GM19463 (cell line): ENCODE measurements around the gene KCNT1.

ENCODE experiments used
- ATAC-seq: cut with Tn5 transposase; IDR thresholded peaks from one replicate; pipeline ENCODE4 v1.9.1; 2021; ENCODE audit warnings: mild to moderate bottlenecking, moderate library complexity; ENCODE audit not compliant: unreplicated experiment

KCNT1 gene

GRCh38 chr9:135761150-135761844, 59.3 kb downstream of the KCNT1 start:
- no peak for ATAC-seq

DNA sequence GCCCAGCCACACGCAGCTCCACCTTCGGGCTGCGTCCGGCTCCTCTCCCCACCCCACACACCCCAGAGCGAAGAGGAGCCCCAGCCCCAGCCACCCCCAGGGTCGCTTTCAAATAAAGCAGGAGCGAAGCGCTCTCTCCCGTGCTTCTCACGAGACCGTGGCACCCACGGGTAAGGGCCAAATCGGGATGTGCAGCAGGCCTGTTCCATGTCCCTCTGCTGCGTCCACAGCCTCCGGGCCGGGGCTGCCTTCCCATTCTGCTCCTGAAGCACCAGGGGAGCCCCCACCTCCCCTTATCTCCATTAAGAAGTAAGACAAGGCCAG, 59.8 kb downstream of the KCNT1 start:
- ATAC-seq, result no peak

GRCh38 chr9:135762921-135763320, 60.9 kb downstream of the KCNT1 start:
- no peak for ATAC-seq

- no peak for ATAC-seq
Observed at GRCh38 chr9:135763716-135764446, 61.9 kb downstream of the KCNT1 start.

- no peak for ATAC-seq
Observed at GRCh38 chr9:135764731-135765130, 62.7 kb downstream of the KCNT1 start.

DNA sequence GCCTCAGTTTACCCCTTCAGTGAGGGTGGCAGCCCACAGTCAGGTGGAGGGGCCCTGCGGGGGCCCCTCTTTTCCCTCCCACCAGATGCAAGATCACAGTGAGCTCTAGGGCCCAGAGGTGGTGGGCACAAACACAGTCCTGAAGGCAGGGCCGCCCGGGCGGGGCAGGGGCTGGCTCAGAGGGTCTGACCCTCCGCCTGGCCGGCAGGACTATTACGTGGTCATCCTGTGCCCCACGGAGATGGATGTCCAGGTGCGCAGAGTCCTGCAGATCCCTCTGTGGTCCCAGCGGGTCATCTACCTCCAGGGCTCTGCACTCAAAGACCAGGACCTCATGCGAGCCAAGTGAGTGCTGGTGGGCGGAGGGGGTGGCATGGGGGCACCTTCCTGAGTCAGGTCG, 63.4 kb downstream of the KCNT1 start:
- no peak for ATAC-seq

- ATAC-seq, result no peak
Observed at GRCh38 chr9:135766251-135766650, 64.3 kb downstream of the KCNT1 start.

DNA sequence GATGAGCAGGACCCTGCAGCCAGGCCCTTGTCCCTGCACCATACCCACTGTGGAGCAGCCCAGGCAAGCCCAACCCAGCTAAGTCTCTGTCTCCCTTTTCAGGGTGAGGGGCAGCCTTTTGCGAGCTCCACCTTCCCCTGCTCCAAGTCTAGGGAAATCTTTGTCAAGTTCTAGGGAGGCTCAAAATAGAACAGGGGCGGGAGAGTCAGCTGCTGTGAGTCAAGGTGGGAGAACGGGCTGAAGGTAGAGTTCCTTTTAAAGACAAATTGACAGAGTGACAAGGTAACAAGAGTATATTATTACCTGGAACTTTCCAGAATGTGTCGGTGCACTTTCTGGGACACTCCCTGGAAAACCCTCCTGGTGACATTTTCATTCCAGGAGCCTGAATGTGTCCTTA, 64.7 kb downstream of the KCNT1 start:
- no peak for ATAC-seq

DNA sequence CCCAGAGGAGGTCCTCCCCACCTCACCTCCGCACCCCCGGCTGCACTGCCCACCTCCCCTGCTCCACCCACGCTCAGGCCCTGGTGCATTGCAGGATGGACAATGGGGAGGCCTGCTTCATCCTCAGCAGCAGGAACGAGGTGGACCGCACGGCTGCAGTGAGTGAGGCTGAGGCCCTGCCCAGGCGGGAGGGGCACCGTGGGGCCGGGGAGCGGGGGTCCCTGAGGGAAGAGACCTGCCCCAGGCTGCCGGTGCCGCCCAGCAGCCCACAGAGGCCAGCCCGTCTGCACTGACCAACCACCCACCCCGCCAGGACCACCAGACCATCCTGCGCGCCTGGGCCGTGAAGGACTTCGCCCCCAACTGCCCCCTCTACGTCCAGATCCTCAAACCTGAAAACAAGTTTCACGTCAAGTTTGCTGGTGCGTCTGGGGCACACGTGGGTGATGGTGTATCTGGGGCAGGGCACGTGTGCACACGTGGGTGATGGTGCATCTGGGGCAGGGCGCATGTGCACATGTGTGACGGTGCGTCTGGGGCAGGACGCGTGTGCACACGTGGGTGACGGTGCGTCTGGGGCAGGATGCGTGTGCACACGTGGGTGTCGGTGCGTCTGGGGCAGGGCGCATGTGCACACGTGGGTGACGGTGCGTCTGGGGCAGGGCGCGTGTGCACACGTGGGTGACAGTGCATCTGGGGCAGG, 66.7 kb downstream of the KCNT1 start:
- ATAC-seq, result no peak

- no peak for ATAC-seq
Observed at GRCh38 chr9:135769489-135770202, 67.7 kb downstream of the KCNT1 start.

GRCh38 chr9:135770203-135770535, 68.2 kb downstream of the KCNT1 start:
- ATAC-seq, result no peak

DNA sequence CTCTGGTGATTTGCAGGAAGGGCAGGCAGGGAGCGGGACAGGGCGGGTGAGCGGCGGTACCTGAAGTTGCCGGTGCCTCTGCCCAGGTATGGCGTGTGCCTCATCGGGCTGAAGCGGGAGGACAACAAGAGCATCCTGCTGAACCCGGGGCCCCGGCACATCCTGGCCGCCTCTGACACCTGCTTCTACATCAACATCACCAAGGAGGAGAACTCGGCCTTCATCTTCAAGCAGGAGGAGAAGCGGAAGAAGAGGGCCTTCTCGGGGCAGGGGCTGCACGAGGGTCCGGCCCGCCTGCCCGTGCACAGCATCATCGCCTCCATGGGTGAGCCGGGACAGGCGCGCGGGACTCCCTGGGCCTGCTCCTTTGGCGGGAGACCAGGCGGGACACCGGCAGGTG, 68.8 kb downstream of the KCNT1 start:
- no peak for ATAC-seq

DNA sequence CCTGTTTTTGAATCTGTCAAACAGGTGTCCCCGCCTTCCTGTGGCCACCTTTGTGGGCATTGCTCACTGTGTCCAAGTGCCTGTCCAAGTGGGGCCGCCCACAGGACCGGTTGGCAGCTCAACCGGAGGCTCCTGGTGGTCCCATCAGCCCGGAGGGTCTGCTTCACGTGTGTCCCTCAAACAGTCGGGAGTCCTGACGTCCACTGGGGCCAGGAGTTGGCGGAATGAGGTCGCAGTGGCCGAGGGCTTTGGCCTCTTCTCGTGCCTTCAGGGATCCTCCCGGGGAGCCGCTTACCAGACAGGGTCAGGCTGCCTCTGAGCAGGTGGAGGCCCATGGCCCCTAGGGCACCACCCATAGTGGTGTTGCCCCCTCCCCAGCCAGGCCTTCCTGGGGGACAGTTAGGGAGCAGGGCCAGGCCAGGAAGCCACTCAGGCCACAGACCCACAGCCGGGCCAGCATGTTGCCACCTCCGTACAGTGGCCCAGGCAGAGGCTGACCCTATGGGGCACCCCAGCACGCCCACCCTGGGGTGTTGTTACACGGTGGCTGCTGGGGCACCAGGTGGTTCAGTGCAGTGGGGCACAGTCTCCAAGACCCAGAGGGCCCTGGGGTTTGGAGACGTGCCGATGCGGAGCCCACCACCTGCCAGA, 69.5 kb downstream of the KCNT1 start:
- no peak for ATAC-seq

DNA sequence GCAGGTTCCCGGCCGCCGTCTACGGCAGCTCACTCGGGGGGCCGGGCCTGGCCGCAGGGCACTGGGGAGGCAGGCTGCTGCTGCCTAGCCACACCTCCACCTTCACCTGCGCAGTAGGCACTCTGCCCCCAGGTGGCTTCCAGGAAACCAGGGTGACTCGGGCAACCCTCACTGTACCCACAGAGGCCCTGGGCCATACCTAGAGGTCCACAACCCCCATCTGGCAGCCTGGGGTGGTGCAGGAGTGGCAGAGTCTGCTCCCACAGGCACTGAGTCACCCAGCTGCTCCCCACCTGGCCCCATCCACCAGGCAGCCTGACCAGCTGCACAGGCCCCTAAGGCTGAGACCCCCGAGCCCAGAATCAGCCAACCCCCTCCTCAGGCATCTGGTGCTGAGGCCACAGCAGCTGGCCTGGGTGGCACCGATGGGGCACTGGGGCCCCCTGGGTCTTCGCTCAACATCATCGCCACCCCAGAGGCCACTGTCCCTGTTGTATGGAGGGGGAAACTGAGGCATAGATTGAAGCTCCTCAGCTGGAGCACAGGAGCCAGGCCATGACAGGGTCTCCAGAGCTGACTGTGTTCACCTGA, 70.2 kb downstream of the KCNT1 start:
- ATAC-seq, result no peak

DNA sequence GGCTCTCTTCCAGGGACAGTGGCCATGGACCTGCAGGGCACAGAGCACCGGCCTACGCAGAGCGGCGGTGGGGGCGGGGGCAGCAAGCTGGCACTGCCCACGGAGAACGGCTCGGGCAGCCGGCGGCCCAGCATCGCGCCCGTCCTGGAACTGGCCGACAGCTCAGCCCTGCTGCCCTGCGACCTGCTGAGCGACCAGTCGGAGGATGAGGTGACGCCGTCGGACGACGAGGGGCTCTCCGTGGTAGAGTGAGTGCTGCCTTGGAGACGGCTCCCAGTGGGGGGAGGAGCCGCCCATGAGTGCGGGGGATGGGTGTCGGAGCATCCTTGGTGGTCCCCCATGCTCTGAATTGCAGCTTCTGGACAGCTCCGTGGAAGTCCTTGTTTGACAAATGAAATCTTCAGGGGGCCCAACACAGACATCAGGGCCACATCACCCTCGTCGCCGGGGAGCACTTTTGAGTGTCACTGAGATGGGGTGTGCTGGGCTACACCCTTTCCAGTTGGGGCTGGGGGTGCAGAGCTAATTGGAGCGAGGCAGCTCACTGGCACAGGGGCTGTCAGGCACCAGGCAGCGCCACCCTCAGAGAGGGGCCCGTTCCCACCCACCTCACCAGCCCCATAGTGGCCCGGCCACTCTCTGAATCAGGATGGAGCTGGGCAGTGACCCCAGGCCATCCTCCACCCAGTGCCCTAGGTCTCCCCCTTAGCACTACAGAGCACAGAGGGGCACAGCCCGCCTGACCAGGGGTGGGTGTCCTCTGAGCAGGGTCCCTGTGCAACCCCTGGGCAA, 70.9 kb downstream of the KCNT1 start:
- no peak for ATAC-seq

DNA sequence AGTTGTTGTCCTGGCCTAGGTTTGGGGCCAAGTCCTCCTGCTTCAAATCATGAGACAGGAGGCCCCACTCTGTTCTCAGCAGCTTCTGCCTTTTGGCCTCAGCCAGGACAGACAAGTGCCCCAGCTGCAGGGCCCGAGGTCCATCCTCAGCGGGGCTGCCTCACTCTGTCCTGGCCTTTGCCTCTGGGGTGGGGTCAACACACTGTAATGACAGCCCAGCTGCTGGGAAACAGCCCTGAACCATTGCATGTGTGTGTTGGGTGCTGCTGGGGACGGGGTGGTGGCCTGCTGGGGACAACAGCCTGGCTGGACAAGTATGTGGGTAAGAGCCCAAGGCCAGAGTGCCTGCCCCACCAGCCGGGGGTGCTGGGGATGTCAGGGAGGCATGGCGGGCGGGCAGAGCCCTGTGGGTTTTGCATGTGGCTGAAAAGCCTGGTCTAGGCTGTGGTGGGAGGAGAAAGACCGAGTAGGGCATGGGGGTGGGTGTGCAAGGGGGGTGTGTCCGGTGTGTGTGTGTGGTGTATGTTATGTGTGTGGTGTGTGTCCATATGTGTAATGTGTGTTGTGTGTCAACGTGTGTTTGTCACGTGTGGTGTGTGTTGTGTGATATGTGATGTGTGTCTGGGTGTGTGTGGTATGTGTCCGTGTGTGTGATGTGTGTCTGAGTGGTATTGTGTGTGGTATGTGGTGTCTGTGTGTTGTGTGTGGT, 71.7 kb downstream of the KCNT1 start:
- ATAC-seq, result no peak

- no peak for ATAC-seq
Observed at GRCh38 chr9:135774239-135774747, 72.3 kb downstream of the KCNT1 start.

GRCh38 chr9:135774794-135775525, 73.0 kb downstream of the KCNT1 start:
- ATAC-seq, result no peak
